ENCODE measurements around the gene ANAPC7. TPM values are rescaled to one million over a fixed set of nuclear protein-coding genes. Genes with fewer than 3 reads are reported as not detected.
"Not testable (repeated sequence)": the region's sequence is repeated elsewhere in the genome, so short reads cannot be mapped to it uniquely, and the experiment has no call there.

ANAPC7 gene
- total and polyA plus RNA-seq, 12 donors, result 27.4 to 114 (median 43.9) TPM

GRCh38 chr12:110366321-110367142 lies 37.0 kb downstream of the ANAPC7 start:
- TF ChIP-seq POLR2A (IDR thresholded peaks at IDR 0.05), result no peak
- TF ChIP-seq CTCF (IDR thresholded peaks at IDR 0.05), result no peak
- peaks cover 8 to 32% of the 10 kb centered on the region in 2 donors for H3K4me1 ChIP-seq (replicated peaks in 1 of 2)
- peak overlapping the region in 3 of 5 donors; percentile 48 to 76 (median 49) for H3K27ac ChIP-seq
- no peak overlapping the region for H3K4me3 ChIP-seq
- DNase-seq, result peak in 1 of 7 donors; percentile 12
- H3K27me3 ChIP-seq, result no peaks in the 10 kb centered on the region
- WGBS, 4 donors, result 71 to 85% (median 75%) methylated on average over 8 to 13 of the region's 13 CpGs
- intact Hi-C loops (cut with DNase I), result no loop called here
- no peaks in the 10 kb centered on the region for H3K36me3 ChIP-seq (replicated peaks in 1 of 2)
- no peaks in the 10 kb centered on the region for H3K9me3 ChIP-seq (replicated peaks in 1 of 3)

GRCh38 chr12:110365489-110366320 lies 37.8 kb downstream of the ANAPC7 start:
- no peaks in the 10 kb centered on the region for H3K27me3 ChIP-seq
- TF ChIP-seq POLR2A (IDR thresholded peaks at IDR 0.05) (no peak), CTCF (IDR thresholded peaks at IDR 0.05) (no peak)
- WGBS, 4 donors, result 63 to 70% (median 66%) methylated on average over 5 to 7 of the region's 7 CpGs
- intact Hi-C loops (cut with DNase I), result no loop called here
- peak overlapping the region in 4 of 5 donors; percentile 35 to 48 (median 46) for H3K27ac ChIP-seq
- H3K4me3 ChIP-seq, result no peak overlapping the region
- peaks cover 8 to 23% of the 10 kb centered on the region in 2 donors for H3K4me1 ChIP-seq (replicated peaks in 1 of 2)
- no peaks in the 10 kb centered on the region for H3K36me3 ChIP-seq (replicated peaks in 1 of 2)
- H3K9me3 ChIP-seq (replicated peaks in 1 of 3), result no peaks in the 10 kb centered on the region
- peak in 1 of 7 donors; percentile 10 for DNase-seq

GRCh38 chr12:110361216-110361615 lies 42.3 kb downstream of the ANAPC7 start:
- 88 to 92% (median 90%) methylated on average over 1 of the region's 1 CpG for WGBS, 4 donors
- Histone ChIP-seq H3K4me3 (no peak overlapping the region), H3K36me3 (replicated peaks in 1 of 2) (no peaks in the 10 kb centered on the region), H3K27me3 (no peaks in the 10 kb centered on the region), H3K4me1 (replicated peaks in 1 of 2) (peaks cover 0 to 10% of the 10 kb centered on the region in 2 donors), H3K27ac (no peak overlapping the region), H3K9me3 (replicated peaks in 1 of 3) (no peaks in the 10 kb centered on the region)
- TF ChIP-seq POLR2A (IDR thresholded peaks at IDR 0.05) (no peak), CTCF (IDR thresholded peaks at IDR 0.05) (no peak)
- intact Hi-C loops (cut with DNase I), result no loop called here
- DNase-seq, result no peak

GRCh38 chr12:110358384-110359097 lies 45.0 kb downstream of the ANAPC7 start:
- H3K27ac ChIP-seq; H3K36me3 ChIP-seq (replicated peaks in 1 of 2); H3K27me3 ChIP-seq; H3K4me3 ChIP-seq; H3K4me1 ChIP-seq (replicated peaks in 1 of 2); DNase-seq; intact Hi-C loops (cut with DNase I); H3K9me3 ChIP-seq (replicated peaks in 1 of 3): not testable (repeated sequence)
- TF ChIP-seq CTCF (IDR thresholded peaks at IDR 0.05), result peak in 5 of 6 experiments; percentile 11 to 24 (median 16)
- WGBS, 4 donors, result 88 to 90% (median 89%) methylated on average over 8 of the region's 8 CpGs
